Dedifferentiated amniotic fluid mesenchymal stem cell (primary cell): Measurements from ENCODE around the gene PIK3CG.
"Not testable (repeated sequence)": the region's sequence is repeated elsewhere in the genome, so short reads cannot be mapped to it uniquely, and the experiment has no call there.

ENCODE experiments used
- DNase-seq: peaks from one replicate; pipeline ENCODE4 v3.0.0-alpha.2; 2016; ENCODE audit errors: extremely low spot score

Gene PIK3CG

GRCh38 chr7:106865130-106866041 is at the start of gene PIK3CG:
Gene PIK3CG (plus strand): TSS chr7:106865282. CDS start chr7:106867562, 2,280 bp downstream.
- no peak for DNase-seq

GRCh38 chr7:106817098-106817497 is 48.0 kb upstream of the PIK3CG start:
- DNase-seq = no peak

DNA sequence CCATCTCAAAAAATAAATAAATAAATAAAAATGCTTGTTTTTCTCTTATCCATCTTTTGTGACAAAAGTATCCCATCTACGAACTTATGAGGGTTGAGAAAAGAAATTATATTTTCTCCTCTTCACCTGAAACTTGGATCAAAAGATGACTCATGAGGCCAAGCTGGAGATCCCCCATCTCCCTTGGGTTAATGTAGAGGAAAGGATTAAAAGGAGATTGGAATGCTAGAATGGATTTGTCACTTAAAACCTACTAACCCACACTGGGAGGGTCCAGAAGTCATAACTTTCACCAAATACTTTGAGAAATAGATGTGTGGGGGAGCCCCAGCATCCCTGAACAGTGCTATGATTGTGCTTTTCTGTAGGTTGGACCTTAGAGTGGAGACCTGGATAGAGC is 46.3 kb upstream of the PIK3CG start:
- no peak for DNase-seq

DNA sequence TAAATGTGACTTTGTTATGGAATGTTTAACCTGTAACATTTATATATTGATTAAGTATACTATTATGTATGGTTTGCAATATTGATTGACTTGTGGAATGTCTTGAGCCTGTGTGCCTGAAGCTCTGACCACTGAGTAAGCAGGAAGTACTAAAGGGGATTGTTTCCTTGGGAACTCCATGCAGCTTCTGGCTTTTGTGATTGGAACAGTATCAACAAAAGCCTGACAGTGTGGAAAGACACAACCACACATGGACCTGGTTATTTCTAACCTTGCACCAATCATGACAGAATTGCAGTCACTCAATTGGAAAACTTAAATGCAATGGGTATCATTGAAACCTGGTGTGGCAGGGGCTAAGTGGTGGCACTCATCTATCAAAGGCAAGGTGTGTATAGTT is 45.5 kb upstream of the PIK3CG start:
- DNase-seq = no peak

DNA sequence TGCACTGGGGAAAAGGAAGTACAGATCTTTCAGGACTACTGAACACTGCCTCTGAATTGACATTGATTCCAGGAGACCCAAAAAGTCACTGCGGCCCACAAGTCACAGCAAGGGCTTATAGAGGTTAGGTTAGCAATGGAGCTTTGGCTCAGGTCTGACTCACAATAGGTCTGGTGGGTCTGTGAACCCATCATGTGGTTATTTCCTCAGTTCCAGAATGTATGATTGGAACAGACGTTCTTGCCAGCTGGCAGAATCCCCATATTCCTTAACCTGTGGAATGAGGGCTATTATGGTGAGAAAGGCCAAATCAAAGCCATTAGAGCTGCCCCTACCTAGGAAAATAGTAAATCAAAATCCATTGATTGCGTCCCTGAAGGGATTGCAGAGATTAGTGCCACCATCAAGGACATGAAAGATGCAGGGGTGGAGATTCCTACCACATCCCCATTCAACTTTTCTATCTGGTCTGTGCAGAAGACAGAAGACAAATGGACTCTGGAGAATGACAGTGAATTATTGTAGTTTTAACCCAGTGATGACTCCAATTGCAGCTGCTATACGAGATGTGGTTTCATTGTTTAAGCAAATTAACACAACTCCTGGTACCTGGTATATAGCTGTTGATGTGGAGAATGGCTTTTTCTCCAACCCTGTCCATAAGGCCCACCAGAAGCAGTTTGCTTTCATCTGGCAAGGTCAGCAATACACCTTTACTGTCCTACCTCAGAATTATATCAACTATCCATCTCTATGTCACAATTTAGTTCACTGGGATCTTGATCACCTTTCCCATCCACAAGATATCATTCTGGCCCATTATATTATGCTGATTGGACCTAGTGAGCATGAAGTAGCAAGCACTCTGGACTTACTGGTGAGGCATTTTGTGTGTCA is 44.5 kb upstream of the PIK3CG start:
- no peak for DNase-seq

GRCh38 chr7:106823631-106824030 is 41.5 kb upstream of the PIK3CG start:
- no peak for DNase-seq

DNA sequence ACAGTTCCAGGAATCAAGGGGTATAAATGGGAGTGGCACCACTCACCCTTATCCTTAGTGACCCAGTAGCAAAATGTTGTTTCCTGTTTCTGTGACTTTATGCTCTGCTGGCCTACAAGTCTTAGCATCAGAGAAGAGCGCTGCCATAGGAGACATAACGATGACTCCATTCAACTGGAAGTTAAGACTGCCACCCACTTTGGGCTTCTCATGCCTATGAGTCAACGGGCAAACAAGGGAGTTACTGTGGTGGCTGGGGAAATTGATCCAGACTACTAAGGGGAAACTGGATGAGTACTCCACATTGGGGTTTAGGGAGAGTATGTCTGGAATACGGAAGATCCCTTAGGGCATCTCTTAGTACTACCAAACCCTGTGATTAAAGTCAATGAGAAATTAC is 40.6 kb upstream of the PIK3CG start:
- no peak for DNase-seq

DNA sequence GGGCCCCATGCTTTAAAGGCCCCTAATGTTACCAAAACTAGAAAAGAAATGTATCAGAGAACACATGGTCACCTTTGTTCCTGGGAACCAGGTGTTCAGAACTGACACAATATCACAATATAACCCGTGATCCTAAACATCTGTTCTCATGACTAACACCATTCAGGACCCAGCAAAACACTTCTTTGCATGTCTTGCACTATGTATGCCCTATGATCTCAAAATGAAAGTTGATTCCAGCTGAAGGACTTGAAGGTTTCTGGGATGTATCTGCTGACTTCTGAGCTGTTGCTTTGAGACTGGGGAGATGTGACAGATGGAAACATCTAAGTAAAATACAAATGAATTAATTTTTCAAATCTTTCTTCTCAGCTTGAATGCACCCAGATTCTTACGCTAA is 37.5 kb upstream of the PIK3CG start:
- no peak for DNase-seq

DNA sequence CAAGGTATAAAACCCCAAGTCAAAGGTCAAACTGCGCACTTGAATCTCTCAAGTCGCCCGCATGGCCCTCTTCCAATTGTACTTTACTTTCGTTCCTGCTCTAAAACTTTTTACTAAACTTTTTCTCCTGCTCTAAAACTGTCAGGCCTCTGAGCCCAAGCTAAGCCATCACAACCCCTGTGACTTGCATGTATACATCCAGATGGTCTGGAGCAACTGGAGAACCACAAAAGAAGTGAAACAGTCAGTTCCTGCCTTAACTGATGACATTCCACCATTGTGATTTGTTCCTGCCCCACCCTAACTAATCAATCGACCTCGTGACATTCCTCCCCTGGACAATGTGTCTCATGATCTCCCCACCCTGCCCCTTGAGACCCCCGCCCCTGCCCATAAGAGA is 35.6 kb upstream of the PIK3CG start:
- DNase-seq = no peak

GRCh38 chr7:106830896-106831295 is 34.2 kb upstream of the PIK3CG start:
- DNase-seq = not testable (repeated sequence)

DNA sequence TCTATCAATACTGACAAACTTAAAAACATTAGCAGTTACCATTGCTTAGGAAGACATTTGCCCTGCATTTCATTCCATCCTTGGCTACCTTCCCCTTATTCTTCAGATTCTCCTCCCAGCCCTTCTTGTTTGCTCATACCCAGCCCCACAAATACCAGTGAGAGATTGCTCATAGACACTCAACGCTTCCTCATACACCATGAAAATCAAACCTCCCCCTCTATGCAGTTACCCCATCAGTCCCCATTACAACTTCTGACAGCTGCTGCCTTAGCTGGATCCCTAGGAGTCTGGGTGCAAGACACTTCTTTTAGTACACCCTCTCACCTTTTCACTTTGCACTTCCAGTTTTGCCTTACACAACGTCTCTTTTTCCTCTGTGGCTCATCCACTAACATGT is 28.3 kb upstream of the PIK3CG start:
- no peak for DNase-seq

- no peak for DNase-seq
Observed at GRCh38 chr7:106839511-106839910, 25.6 kb upstream of the PIK3CG start.

- peak; percentile 73 for DNase-seq
Observed at GRCh38 chr7:106840342-106840741, 24.7 kb upstream of the PIK3CG start.

DNA sequence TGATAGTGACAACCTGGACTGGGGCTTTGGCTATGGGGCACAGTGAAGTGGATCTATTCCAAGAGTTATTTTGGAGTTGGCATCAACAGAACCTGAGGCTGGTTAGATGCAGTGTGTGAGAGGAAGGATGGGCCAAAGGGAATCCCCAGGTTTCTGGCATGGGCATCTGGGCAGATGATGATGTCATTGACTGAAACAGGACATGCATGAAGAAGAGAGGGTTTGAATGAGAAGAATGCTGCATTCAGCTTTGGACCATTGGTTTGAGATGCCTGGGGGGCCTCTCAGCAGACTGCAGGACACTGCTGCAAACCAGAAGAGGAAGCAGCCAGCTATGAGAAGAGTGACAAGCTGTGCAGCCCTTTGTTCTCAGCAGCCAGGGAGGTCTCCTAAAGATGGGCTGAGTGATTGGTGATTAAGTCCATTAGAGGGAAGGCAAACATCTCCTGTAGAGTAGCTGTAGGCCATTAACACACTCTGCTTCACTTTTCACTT is 23.1 kb upstream of the PIK3CG start:
- no peak for DNase-seq

GRCh38 chr7:106844279-106844997 is 20.6 kb upstream of the PIK3CG start:
- no peak for DNase-seq

- no peak for DNase-seq
Observed at GRCh38 chr7:106848049-106848448, 17.0 kb upstream of the PIK3CG start.

- DNase-seq = peak; percentile 37
Observed at GRCh38 chr7:106848851-106849442, 16.1 kb upstream of the PIK3CG start.

- not testable (repeated sequence) for DNase-seq
Observed at GRCh38 chr7:106851632-106852031, 13.4 kb upstream of the PIK3CG start.

DNA sequence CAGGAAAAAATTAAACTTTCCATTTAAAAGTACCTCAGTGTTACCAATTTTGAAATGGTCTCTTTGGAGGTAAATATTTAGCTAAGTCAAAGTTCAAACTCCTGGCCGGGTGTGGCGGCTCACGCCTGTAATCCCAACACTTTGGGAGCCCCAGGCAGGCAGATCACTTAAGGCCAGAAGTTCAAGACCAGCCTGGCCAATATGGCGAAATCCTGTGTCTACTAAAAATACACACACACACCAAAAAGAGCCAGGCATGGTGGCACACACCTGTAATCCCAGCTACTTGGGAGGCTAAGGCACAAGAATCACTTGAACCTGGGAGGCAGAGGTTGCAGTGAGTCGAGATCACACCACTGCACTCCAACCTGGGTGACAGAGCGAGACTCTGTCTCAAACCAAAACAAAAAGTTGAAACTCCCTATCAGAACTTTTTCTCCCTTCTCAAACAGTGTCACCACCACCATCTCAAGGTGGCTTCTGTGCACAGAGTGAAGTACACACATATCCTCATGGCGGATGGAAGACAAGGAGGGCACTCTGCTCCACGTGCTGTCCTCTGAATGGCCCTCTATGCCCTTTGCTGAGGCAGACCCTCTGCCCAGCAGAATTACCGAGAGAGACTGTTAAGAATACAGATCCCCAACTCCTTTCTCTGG is 11.7 kb upstream of the PIK3CG start:
- no peak for DNase-seq

GRCh38 chr7:106855540-106856132 is 9.4 kb upstream of the PIK3CG start:
- DNase-seq = no peak
